Effector CD8-positive, alpha-beta T cell (primary cell): ENCODE data around the gene DDX54.
"Not testable (repeated sequence)": the region's sequence is repeated elsewhere in the genome, so short reads cannot be mapped to it uniquely, and the experiment has no call there.

Experiments
- DNase-seq: peaks from one replicate; lab custom pipeline; 2025; lab: John Stamatoyannopoulos, UW

DDX54 gene

DNA sequence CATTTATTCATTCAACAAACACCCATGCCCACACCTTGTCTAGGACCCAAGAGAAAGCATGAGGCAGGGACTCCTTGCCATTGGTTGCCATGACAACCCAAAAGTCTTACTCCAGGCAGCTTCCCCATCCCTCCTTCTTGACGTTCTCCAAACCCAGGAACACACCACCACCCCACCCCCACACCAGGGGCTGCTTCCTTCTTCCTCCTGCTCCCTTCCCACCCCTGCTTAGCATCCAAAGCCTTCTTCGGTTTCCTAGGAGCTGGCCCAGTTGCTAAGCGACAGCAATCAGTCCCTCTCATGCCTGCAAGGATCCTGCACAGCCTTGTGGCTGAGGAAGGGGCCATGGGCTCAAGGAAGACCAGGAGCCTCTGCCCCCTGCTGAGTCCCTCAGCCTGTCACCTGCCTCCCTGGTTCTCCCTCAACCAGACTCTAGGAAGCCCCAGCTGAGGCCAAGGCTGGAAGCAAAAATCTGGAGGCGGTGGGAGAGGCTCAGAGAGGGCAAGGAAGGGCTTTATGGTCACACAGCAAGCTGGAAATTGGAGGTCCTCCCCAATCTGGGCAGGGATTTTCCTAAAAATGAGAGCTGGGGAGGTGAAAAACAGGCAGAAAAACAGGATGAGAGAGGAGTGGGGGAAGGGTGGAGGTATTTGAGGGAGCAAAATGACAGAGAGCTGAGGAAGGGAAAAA, 65.2 kb downstream of the DDX54 start:
- DNase-seq: no peak

DNA sequence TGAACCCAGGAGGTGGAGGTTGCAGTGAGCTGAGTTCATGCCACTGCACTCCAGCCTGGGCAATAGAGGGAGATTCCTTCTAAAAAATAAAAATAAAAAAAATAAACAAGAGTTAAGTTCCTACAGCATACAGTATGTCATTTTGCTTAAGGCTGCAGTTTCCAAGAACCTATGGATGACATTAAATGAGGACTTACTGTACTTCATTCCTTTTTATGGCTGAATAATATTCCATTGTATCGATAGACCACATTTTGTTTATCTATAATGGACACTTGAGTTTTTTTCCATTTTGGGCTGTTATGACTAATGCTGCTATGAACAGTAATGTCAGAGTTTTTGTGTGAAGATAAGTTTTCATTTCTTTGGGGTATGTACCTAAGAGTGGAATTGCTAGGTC, 67.1 kb downstream of the DDX54 start:
- no peak for DNase-seq

DNA sequence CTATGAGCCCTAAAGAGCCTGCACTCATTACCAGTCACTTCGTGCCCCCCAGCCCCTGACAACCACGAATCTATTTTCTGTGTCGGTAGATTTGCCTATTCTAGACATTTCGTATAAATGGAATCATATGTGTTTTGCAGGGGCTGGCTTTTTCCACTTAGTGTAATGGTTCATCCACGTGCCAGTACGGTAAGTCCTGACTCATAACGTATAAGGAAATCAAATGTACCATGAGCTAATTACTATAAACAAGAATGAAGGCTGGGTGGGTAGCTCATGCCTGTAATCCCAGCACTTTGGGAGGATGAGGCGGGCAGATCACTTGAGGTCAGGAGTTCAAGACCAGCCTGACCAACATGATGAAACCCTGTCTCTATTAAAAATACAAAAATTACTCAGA, 67.6 kb downstream of the DDX54 start:
- not testable (repeated sequence) for DNase-seq

DNA sequence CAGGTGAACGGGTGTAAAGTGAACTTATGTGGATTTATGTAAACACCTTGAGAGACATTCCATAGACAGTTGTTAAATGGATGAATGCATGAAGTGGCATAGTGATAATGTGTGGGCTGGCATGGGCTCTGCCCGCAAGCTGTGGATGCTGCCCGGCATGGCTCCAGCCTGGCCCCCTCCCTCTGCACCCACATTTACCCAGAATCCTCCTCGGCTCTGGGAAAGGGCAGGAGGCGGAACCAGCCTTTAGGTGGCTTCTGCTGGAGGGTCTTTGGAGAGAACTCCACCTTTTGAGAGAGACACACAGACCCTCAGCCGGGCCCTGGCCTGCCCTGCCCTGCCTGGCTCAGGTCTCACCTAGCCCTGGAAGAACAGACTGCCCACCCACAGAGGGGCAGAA, 68.4 kb downstream of the DDX54 start:
- no peak for DNase-seq

DNA sequence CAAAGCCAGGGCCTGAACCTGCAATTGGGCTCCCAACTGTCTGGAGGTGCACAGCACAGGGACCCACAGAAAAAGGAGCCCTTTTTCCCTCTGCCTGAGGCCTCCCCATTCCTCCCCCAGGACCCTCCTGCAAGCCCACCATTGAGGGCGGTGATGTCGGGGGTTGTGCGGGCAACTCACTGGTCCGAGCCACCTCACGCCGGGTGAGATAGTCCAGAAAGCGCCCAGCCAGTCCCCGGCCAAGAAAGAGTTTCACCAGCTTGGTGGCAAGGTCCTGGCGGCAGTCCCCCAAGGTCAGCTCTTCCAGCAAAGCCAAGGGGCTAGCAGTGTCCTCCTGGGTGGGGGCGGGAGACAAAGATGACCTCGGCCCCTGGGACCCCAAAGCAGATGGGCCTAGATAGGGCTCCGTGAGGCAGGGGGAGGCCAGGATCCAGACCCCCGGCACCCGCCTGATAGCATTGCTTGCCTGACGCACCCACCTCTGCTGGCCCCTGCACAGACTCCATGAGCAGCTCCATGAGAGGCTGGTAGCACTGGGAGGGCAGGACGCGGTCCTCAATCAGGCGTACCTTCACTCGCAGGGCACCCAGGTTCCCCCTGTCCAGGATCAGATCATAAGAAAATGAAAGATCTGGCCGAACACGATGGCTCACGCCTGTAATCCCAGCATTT, 69.7 kb downstream of the DDX54 start:
- no peak for DNase-seq

DNA sequence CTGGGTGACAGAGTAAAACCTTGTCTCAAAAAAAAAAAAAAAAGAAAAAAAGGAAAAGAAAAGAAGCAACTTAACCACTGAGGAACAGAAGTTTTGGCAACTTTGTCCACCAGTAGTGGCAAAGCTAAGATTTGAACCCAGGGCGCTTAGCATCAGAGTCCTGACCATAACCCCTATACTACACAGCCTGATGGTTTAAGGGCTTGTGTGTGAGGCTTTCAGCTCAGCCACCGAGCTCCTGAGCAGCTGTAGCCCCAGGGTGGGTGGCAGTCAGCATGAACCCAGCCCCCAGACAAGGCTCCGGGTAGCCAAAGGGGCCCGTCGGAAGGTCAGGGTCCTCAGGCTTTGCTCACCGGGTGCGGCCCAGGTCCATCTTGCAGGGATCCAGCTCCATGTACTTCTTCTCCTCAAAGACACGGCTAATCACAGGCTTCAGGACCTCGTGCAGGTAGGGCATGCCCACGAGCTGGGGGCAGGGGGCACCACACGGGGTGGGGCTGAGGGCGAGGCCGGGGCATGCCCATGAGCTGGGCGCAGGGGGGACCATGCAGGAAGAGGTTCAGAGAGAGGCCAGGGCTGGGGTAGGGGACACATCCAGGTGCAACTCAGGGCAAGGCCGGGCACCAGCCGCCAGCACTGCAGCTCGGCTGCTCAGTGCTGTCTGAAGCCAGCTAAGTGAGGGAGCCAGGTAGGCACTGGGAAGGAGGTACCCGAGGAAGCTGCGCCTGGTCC, 70.7 kb downstream of the DDX54 start:
- DNase-seq: no peak

DNA sequence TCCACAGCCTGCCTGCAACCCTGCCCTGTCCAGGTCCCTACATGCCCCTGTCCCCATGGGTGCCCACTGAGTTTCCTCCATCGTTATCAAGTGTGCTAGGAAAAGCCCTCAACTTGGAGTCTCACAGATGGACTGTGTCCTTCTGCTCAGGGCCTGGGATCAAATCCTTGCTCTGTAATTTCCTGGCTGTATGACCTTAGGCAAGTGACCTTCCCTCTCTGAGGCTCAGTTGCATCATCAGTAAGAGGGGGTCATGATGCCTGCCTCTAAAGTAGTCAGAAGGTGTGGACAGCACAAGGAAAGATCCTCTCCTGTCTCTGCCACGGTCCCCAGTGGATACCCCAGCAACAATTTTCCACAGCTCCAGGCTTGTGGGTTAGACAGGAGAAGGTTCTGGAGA, 71.9 kb downstream of the DDX54 start:
- no peak for DNase-seq

DNA sequence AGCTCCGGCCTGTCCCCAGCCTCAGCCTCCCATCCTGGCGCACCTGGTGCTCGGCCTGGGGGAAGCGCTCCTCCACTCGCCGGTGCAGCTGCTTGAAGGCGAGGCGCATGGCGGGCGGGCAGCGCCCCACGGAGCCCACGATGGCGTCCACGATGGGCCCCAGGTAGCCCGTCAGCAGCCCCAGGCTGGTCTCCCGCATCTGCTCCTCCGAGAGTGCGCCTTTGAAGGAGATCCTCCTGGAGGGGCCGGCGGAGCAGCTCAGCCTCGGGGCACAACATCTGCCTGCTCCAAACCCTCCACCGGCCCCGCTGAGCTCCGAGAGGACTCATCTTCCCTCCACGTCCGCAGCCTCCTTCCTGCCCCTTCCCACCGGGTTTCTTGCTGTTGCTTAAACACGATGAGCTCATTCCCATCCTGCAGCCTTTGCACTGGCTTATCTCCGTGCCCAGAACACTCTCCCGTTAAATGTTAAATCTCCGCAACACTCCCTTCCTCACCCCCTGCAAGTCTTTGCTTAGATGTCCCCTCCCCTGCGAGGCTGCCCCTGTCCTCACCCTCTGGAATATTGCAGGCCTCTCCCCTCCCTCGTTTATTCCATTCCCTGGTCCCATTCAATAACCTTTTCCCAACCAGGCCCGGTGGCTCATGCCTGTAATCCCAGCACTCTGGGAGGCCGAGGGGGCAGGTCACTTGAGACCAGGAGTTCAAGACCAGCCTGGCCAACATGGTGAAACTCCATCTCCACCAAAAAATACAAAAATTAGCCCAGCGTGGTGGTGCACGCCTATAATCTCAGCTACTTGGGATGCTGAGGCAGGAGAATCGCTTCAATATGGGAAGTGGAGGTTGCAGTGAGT, 73.0 kb downstream of the DDX54 start:
- no peak for DNase-seq

DNA sequence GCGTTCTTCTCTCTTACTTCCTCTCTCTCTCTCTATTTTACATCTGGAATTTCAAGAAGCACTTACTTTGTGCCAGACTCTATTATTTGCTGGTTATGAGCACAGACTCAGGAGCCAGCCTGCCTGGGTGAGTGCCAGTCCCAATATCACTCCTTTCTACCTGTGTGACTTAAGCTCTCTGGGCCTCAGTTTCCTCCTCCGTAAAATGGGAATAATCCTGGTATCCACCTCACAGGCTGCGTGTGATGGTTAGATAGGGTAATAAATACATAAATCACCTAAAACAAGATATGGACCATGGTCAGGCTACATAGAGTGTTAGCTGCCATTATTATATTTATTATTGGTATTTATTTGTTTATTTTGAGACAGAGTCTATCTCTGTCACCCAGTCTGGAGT, 74.0 kb downstream of the DDX54 start:
- no peak for DNase-seq

DNA sequence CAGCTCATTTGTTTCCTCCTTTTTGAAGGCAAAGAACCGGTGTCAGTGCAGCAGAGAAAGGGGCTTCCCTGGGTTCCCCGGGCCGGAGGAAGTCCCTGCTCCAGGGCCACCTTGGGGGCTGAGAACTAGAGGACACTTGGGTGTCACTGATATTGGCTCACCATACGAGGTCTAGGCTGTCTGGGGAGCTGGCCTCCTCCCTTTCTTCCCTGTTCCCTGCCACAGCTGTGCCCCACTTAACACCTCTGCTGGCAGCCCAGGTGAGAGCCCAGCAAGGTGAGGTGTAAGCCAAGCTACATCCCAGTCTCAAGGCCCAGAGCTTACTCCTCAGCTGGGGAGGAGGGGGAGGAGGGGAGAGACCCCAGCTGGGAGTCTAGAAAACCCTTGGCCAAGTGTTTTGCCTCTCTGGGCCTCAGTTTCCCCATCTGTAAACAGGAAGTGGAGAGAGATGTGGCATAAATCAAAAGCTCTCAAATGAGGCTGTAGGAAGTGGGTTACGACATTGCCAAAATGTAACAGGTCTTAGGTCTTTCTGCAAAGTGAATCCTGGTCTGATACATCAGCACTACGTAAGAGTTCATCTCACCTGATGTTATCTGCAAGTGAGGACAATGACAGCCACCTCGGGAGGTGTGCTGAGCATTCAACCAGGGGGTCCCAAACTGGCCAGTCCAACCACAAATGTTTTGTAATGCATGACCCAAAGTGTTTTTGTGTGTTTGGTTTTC, 75.2 kb downstream of the DDX54 start:
- DNase-seq: no peak

DNA sequence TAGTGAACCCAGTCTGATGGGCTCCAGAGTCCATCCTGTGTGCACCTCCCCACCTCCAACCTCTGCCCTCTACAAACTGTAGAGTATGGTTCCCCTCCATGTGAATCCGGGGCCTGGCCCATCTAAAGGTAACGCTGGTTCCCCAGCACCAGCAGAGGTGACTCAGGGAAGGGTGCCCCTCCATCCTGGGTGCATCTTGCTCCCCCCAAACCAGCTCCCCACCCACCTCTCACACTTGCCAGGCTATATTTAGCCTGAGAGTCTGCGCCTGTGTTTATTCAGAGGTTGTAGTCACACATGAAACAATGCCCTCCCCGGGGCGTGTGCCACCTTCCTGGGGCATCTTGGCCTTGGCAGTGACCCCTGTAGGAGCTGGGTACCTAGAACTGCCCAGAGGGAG, 75.9 kb downstream of the DDX54 start:
- no peak for DNase-seq

DNA sequence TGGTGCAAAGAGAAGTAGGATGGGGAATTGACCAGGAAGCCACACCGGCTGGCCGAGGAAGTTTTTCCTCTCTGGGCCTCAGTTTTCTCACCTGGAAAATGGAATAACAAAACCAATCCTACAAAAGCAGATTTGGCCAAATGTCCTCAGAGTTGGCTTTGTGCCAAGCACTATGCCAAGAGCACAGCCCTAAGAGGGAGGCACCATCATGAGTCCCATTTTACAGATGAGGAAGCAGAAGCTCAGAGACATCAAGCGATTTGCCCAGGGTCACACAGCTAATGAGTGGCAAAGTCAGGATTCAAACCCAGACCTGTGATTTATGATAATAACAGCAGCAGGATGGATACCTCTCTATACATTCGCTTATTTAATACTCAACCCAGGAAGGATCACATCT, 77.0 kb downstream of the DDX54 start:
- no peak for DNase-seq
